ENCODE results near the gene IGFN1.

IGFN1 gene

GRCh38 chr1:201178718-201179117 is 11.9 kb upstream of the IGFN1 start:
- in situ Hi-C loops (cut with MboI; ENCODE audit: low pct_unique_long_range_greater_than_20kb, low sequenced_read_pairs, unreplicated experiment), result no loop called here
- TF ChIP-seq, protein P1, sequence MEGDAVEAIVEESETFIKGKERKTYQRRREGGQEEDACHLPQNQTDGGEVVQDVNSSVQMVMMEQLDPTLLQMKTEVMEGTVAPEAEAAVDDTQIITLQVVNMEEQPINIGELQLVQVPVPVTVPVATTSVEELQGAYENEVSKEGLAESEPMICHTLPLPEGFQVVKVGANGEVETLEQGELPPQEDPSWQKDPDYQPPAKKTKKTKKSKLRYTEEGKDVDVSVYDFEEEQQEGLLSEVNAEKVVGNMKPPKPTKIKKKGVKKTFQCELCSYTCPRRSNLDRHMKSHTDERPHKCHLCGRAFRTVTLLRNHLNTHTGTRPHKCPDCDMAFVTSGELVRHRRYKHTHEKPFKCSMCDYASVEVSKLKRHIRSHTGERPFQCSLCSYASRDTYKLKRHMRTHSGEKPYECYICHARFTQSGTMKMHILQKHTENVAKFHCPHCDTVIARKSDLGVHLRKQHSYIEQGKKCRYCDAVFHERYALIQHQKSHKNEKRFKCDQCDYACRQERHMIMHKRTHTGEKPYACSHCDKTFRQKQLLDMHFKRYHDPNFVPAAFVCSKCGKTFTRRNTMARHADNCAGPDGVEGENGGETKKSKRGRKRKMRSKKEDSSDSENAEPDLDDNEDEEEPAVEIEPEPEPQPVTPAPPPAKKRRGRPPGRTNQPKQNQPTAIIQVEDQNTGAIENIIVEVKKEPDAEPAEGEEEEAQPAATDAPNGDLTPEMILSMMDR (IDR thresholded peaks at IDR 0.05; ENCODE audit: extremely low read depth, insufficient read depth, missing control alignments), result no peak
- DNase-seq (ENCODE audit: low spot score), result no peak

GRCh38 chr1:201180141-201180540 is 10.5 kb upstream of the IGFN1 start:
- in situ Hi-C loops (cut with MboI; ENCODE audit: low pct_unique_long_range_greater_than_20kb, low sequenced_read_pairs, unreplicated experiment), result no loop called here
- DNase-seq (ENCODE audit: low spot score), result no peak
- TF ChIP-seq, protein P1 (IDR thresholded peaks at IDR 0.05; ENCODE audit: extremely low read depth, insufficient read depth, missing control alignments), result no peak

- in situ Hi-C loops (cut with MboI; ENCODE audit: low pct_unique_long_range_greater_than_20kb, low sequenced_read_pairs, unreplicated experiment), result no loop called here
- DNase-seq (ENCODE audit: low spot score), result no peak
- TF ChIP-seq, protein P1 (IDR thresholded peaks at IDR 0.05; ENCODE audit: extremely low read depth, insufficient read depth, missing control alignments), result no peak
Observed at GRCh38 chr1:201180901-201181300, 9.7 kb upstream of the IGFN1 start.

GRCh38 chr1:201181323-201181722 is 9.3 kb upstream of the IGFN1 start:
- TF ChIP-seq, protein P1 (IDR thresholded peaks at IDR 0.05; ENCODE audit: extremely low read depth, insufficient read depth, missing control alignments), result no peak
- in situ Hi-C loops (cut with MboI; ENCODE audit: low pct_unique_long_range_greater_than_20kb, low sequenced_read_pairs, unreplicated experiment), result no loop called here
- DNase-seq (ENCODE audit: low spot score), result no peak

DNA sequence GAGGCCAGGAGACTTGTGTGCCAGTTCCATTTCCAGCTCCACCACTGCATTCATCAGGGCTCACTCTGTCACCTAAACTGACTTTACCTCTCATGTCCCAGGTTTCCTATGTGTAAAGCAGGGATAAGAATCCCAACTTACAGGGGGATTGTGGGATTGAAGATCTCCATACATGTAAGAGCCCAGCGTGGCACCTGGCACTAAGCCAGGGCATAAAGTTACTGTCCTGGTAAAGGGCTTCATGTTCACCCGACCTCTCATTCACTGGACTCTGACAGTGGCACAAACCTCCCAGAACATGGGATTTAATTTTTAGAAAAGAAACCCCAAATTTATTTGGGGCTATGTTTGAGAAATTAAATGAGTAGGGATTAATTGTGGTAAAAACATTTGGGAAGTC is 8.9 kb upstream of the IGFN1 start:
- in situ Hi-C loops (cut with MboI; ENCODE audit: low pct_unique_long_range_greater_than_20kb, low sequenced_read_pairs, unreplicated experiment), result no loop called here
- TF ChIP-seq, protein P1 (IDR thresholded peaks at IDR 0.05; ENCODE audit: extremely low read depth, insufficient read depth, missing control alignments), result no peak

GRCh38 chr1:201183209-201183608 is 7.4 kb upstream of the IGFN1 start:
- DNase-seq (ENCODE audit: low spot score), result no peak
- TF ChIP-seq, protein P1 (IDR thresholded peaks at IDR 0.05; ENCODE audit: extremely low read depth, insufficient read depth, missing control alignments), result no peak
- in situ Hi-C loops (cut with MboI; ENCODE audit: low pct_unique_long_range_greater_than_20kb, low sequenced_read_pairs, unreplicated experiment), result no loop called here

More for the DNA sequence above, 8.9 kb upstream of the IGFN1 start:
- DNase-seq (ENCODE audit: low spot score), result no peak

- TF ChIP-seq, protein P1 (IDR thresholded peaks at IDR 0.05; ENCODE audit: extremely low read depth, insufficient read depth, missing control alignments), result no peak
- no peak for DNase-seq (ENCODE audit: low spot score)
- in situ Hi-C loops (cut with MboI; ENCODE audit: low pct_unique_long_range_greater_than_20kb, low sequenced_read_pairs, unreplicated experiment), result no loop called here
Observed at GRCh38 chr1:201183753-201184152, 6.9 kb upstream of the IGFN1 start.
